ENCODE data around the gene KLHL13. TPM values are rescaled to one million over a fixed set of nuclear protein-coding genes. Genes with fewer than 3 reads are reported as not detected.

The KLHL13 gene
- polyA plus RNA-seq, 6 donors from 2014 or later, result 0.27 TPM; not detected in 5

Other genes with a start within 250 kb of the KLHL13 start
- gene WDR44, start 229.3 kb upstream of the KLHL13 start, polyA plus RNA-seq (ENCODE audit: low read depth in 6 of 6), result 1 to 10 TPM; 4.4 to 10.0 (median 6.5) TPM

Measured in naive B cell (primary cell).